Subcutaneous abdominal adipose tissue (tissue), 5 donors: ENCODE results near the gene GNG7.
A peak's percentile ranks its signal among the peaks of the same experiment; 100 is the strongest.
"Not testable (repeated sequence)": the region's sequence is repeated elsewhere in the genome, so short reads cannot be mapped to it uniquely, and the experiment has no call there.

Experiments used
- H3K27ac ChIP-seq: one replicate; pipeline ENCODE4 v1.7.0; 2013; ENCODE audit warnings: low read depth, mild to moderate bottlenecking, inconsistent platforms, low read length, moderate library complexity
- H3K27me3 ChIP-seq, 5 donors: one replicate each; pipeline ENCODE4 v1.7.0; 2013; ENCODE audit warnings: low read length in 5 of 5, inconsistent platforms in 1 of 5; ENCODE audit not compliant: control insufficient read depth in 5 of 5, insufficient read depth in 4 of 5
- H3K36me3 ChIP-seq, 5 donors: one replicate each; pipeline ENCODE4 v1.7.0; 2013; ENCODE audit warnings: low read length in 5 of 5; ENCODE audit not compliant: control insufficient read depth in 5 of 5, insufficient read depth in 5 of 5
- H3K4me1 ChIP-seq, 5 donors: one replicate each; pipeline ENCODE4 v1.7.0; 2013; ENCODE audit warnings: low read length in 5 of 5, mild to moderate bottlenecking in 3 of 5, moderate library complexity in 1 of 5; ENCODE audit not compliant: control insufficient read depth in 5 of 5, insufficient read depth in 5 of 5
- H3K4me3 ChIP-seq, 5 donors: one replicate each; pipeline ENCODE4 v1.7.0; 2013; ENCODE audit warnings: low read length in 5 of 5, low read depth in 1 of 5
- H3K9ac ChIP-seq, 5 donors: one replicate each; pipeline ENCODE4 v1.7.0; 2013; ENCODE audit warnings: low read length in 5 of 5, mild to moderate bottlenecking in 4 of 5, moderate library complexity in 3 of 5
- H3K9me3 ChIP-seq, 5 donors: one replicate each; pipeline ENCODE4 v1.7.0; 2013; ENCODE audit warnings: low read length in 5 of 5; ENCODE audit not compliant: control insufficient read depth in 5 of 5
- donor health status: healthy.
- donor health status: healthy.
- donor health status: healthy.
- donor health status: healthy.
- donor health status: healthy.

The GNG7 gene

GRCh38 chr19:2574971-2575630, 127.4 kb downstream of the GNG7 start:
- H3K4me3 ChIP-seq, result no peak overlapping the region
- H3K9me3 ChIP-seq, result peaks cover 0 to 6% (median 0%) of the 10 kb centered on the region in 5 donors
- no peaks in the 10 kb centered on the region for H3K36me3 ChIP-seq
- no peak overlapping the region for H3K9ac ChIP-seq
- H3K4me1 ChIP-seq, result peaks cover 3 to 48% (median 42%) of the 10 kb centered on the region in 5 donors
- no peak overlapping the region for H3K27ac ChIP-seq
- H3K27me3 ChIP-seq, result no peaks in the 10 kb centered on the region

DNA sequence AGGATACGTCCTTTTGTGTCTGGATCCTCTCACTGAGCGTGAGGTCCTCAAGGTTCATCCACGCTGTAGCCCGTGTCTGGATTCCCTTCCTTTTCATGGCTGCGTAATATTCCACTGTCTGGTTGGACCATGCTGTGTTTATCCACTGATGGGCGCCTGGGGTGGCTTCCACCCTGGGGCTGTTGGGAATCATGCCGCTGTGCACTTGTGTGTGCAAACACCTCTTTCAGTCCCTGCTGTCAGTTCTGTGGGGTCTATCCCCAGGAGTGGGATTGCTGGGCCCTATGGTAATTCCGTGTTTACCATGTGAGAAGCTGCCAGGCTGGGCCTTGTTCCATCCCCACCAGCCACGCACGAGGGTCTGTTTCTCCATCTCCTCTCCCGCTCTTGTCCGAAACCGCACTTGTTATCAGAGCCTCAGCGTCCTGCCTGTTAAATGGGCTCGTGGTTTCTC, 128.0 kb downstream of the GNG7 start:
- Histone ChIP-seq H3K27me3 (no peaks in the 10 kb centered on the region), H3K4me1 (peaks cover 3 to 43% (median 36%) of the 10 kb centered on the region in 5 donors), H3K9ac (no peak overlapping the region), H3K27ac (no peak overlapping the region), H3K4me3 (no peak overlapping the region), H3K9me3 (peaks cover 0 to 8% (median 0%) of the 10 kb centered on the region in 5 donors), H3K36me3 (no peaks in the 10 kb centered on the region)

DNA sequence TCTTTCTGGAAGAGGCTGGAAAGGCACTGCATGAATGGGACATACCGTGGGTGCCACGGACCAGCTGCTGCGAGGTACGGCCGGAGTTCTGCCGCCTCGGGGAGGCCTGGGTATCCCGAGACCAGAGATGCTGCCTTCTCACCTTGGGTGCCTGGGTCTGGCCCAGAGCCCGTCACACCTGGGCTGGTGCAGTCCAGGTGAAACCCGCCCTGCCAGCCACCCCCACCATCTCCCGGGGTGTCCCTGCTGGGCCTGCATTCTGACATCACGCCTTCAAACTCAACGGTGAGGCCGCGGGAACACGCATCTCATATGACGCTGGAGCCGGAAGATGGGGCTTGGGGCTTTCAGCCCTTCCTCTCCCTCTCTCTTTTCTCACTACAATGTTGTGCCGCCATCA, 128.6 kb downstream of the GNG7 start:
- no peak overlapping the region for H3K27ac ChIP-seq
- H3K4me1 ChIP-seq, result peaks cover 3 to 37% (median 32%) of the 10 kb centered on the region in 5 donors
- no peak overlapping the region for H3K4me3 ChIP-seq
- no peak overlapping the region for H3K9ac ChIP-seq
- H3K36me3 ChIP-seq, result no peaks in the 10 kb centered on the region
- H3K9me3 ChIP-seq, result peaks cover 0 to 8% (median 0%) of the 10 kb centered on the region in 5 donors
- no peaks in the 10 kb centered on the region for H3K27me3 ChIP-seq

DNA sequence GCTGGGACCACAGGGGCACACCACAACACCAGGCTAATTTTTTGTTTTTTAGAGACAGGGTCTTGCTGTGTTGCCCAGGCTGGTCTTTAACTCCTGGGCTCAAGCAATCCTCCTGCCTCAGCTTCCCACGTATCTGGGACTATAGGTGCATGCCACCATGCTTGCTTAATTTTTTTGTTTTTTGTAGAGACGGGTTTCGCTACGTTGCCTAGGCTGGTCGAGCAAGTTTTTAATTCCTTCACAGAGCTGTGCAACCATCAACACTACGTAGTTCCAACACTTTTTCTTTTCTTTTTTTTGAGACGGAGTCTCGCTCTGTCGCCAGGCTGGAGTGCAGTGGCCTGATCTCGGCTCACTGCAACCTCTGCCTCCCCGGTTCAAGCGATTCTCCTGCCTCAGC, 130.3 kb downstream of the GNG7 start:
- not testable (repeated sequence) for H3K9ac ChIP-seq, H3K27ac ChIP-seq, H3K4me3 ChIP-seq, H3K9me3 ChIP-seq, H3K36me3 ChIP-seq, H3K27me3 ChIP-seq
- H3K4me1 ChIP-seq, result peaks cover 2 to 32% (median 20%) of the 10 kb centered on the region in 5 donors

DNA sequence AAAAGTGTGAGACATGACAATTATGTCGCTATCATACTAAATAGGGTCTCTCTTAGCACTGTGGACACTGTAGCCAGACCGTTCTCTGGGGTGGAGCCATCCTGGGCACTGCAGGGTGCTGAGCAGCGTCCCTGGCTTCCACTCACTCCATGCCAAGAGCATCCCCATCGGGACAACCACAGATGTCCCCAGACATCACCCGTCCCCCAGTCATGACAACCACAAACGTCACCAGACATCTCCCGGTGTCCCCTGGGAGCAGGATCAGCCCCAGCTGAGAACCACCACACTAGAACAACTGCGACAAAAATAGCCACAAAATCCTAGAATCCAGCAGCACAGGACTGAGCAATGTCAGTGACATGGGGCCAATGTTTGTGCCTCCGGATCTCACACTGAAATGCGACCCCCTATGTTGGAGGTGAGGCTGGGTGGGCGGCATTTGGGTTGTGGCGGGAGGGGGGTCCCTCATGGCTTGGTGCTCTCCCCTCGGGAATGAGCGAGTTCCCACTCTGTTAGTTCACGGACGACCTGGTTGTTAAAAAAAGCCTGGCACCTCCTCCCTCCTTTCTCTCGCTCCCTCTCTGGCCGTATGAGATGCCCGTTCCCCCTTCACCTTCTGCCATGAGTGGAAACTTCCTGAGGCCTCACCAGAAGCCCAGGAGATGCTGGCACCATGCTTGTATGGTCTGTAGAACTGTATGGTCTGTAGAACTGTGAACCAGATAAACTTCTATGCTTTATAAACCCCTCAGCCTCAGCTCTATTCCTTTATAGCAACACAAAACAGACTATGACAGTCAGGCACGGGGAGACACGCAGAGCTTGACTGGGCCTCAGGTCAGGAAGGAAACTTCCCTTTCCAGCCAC, 132.7 kb downstream of the GNG7 start:
- Histone ChIP-seq H3K27me3 (no peaks in the 10 kb centered on the region), H3K27ac (no peak overlapping the region), H3K9me3 (peaks cover 0 to 8% (median 0%) of the 10 kb centered on the region in 5 donors)

DNA sequence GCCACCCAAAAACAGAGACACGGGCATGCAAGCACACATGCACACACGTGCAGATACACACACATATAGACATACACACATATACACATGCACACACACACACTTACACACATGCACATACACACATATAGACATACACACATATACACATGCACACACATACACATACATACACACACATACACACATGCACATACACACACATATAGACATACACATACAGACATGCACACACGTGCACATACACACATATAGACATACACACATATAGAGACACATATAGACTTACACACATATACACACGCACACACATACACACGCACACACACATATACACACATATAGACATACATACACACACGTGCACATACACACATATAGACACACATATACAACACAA, 134.5 kb downstream of the GNG7 start:
- peak overlapping the region in 1 of 5 donors; percentile 2 for H3K4me3 ChIP-seq
- peaks cover 0 to 16% (median 2%) of the 10 kb centered on the region in 5 donors for H3K4me1 ChIP-seq
- H3K27me3 ChIP-seq, result no peaks in the 10 kb centered on the region
- no peaks in the 10 kb centered on the region for H3K36me3 ChIP-seq
- H3K9ac ChIP-seq, result no peak overlapping the region
- peaks cover 0 to 5% (median 0%) of the 10 kb centered on the region in 5 donors for H3K9me3 ChIP-seq
- no peak overlapping the region for H3K27ac ChIP-seq

More for the DNA sequence above, 132.7 kb downstream of the GNG7 start:
- no peaks in the 10 kb centered on the region for H3K36me3 ChIP-seq
- H3K9ac ChIP-seq, result no peak overlapping the region
- no peak overlapping the region for H3K4me3 ChIP-seq
- peaks cover 0 to 16% (median 2%) of the 10 kb centered on the region in 5 donors for H3K4me1 ChIP-seq

DNA sequence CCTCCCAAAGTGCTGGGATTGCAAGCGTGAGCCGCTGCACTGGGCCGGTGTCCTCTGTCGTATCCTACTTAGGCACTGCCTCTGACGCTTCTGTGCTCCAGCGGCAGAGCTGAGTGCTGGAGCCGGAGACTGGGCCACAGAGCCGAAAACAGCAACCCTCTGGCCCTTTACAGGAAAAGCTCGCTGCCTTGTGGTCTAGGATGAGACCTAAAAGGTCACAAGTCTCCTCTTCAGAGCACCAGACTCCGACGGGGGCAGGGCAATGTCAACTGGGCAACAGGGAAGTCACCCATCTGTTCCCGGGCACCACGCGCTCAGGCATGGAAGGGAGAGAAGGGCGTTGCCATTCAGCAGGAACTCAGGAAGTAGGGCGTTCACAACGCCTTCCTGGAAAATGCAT, 134.9 kb downstream of the GNG7 start:
- H3K4me3 ChIP-seq, result peak overlapping the region in 2 of 5 donors; percentile 2 to 11

GRCh38 chr19:2563546-2563945, 138.9 kb downstream of the GNG7 start:
- not testable (repeated sequence) for H3K9me3 ChIP-seq, H3K4me3 ChIP-seq, H3K27ac ChIP-seq, H3K27me3 ChIP-seq, H3K9ac ChIP-seq, H3K36me3 ChIP-seq
- H3K4me1 ChIP-seq, result peaks cover 0 to 16% (median 2%) of the 10 kb centered on the region in 5 donors

More for the DNA sequence above, 134.9 kb downstream of the GNG7 start:
- Histone ChIP-seq H3K9ac (no peak overlapping the region), H3K27ac (no peak overlapping the region), H3K27me3 (no peaks in the 10 kb centered on the region), H3K36me3 (no peaks in the 10 kb centered on the region), H3K9me3 (peaks cover 0 to 5% (median 0%) of the 10 kb centered on the region in 5 donors), H3K4me1 (peaks cover 0 to 16% (median 2%) of the 10 kb centered on the region in 5 donors)

GRCh38 chr19:2561895-2562294, 140.6 kb downstream of the GNG7 start:
- no peaks in the 10 kb centered on the region for H3K36me3 ChIP-seq
- H3K9ac ChIP-seq, result peak overlapping the region in 1 of 5 donors; percentile 39
- H3K4me1 ChIP-seq, result peaks cover 0 to 2% (median 0%) of the 10 kb centered on the region in 5 donors
- no peak overlapping the region for H3K27ac ChIP-seq
- H3K9me3 ChIP-seq, result no peaks in the 10 kb centered on the region
- H3K4me3 ChIP-seq, result peak overlapping the region in 1 of 5 donors; percentile 22
- no peaks in the 10 kb centered on the region for H3K27me3 ChIP-seq

DNA sequence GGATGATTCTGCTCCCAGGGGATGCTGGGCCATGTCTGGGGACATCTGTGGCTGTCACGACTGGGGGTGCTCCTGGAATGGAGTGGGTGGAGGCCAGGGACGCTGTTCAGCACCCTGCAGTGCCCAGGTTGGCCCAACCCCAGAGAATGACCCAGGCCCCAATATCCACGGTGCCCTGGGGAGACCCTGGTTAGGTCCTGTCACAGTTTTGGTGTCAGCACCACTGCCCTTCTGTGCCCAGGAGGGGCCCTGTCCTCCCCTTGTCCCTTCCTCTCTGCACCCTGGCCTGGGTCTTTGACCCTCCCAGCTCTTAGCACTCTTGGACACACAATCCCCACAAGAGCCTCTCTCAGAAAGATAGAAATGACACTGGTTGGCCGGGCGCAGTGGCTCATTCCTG, 141.3 kb downstream of the GNG7 start:
- H3K27ac ChIP-seq, result no peak overlapping the region
- H3K9ac ChIP-seq, result no peak overlapping the region
- no peaks in the 10 kb centered on the region for H3K36me3 ChIP-seq
- no peaks in the 10 kb centered on the region for H3K9me3 ChIP-seq
- no peaks in the 10 kb centered on the region for H3K4me1 ChIP-seq
- no peak overlapping the region for H3K4me3 ChIP-seq
- no peaks in the 10 kb centered on the region for H3K27me3 ChIP-seq
